ENCODE results near the gene KLHL5. TPM values are rescaled to one million over a fixed set of nuclear protein-coding genes. Genes with fewer than 3 reads are reported as not detected.

Gene KLHL5
- total RNA-seq, 1 donor from 2014 or later: 29.6 TPM

Other genes with a start within 250 kb of the KLHL5 start
- gene TLR6, start 205.4 kb upstream of the KLHL5 start, total RNA-seq: 4.3 TPM
- gene FAM114A1, start 194.4 kb upstream of the KLHL5 start, total RNA-seq: 80.6 TPM
- 3.3 TPM for gene TMEM156, start 29.8 kb upstream of the KLHL5 start, total RNA-seq
- 34.3 TPM for gene WDR19, start 120.3 kb downstream of the KLHL5 start, total RNA-seq

Data from mucosa of gallbladder (tissue), 1 donor.